K562 (cell line): ENCODE results near the gene ARAP1. TPM values are rescaled to one million over a fixed set of nuclear protein-coding genes. Genes with fewer than 3 reads are reported as not detected.

Source experiments
- ATAC-seq: fragments of 200-7000 bp; cut with Tn5 transposase; 3 replicates; pipeline ENCODE4 v1.9.1; 2020; ENCODE audit warnings: moderate library complexity
- BruUV-seq: library from RNA; stranded (reverse); fragments of 400-500 nt; replicated peaks from 2 replicates; lab custom pipeline; 2021; lab: Mats Ljungman, UMichigan
- CTCF ChIA-PET: fragments of 300-600 bp; formaldehyde crosslinking; extraction: SDS; loops from one replicate; lab custom pipeline; 2021; ENCODE audit warnings: low intra/inter-chr PET ratio; lab: Yijun Ruan, JAX
- POLR2A ChIA-PET: fragments of 300-600, 350-650 bp; sonication (Branson Sonifier 250); formaldehyde crosslinking; extraction: SDS; loops from one replicate; lab custom pipeline; 2021; ENCODE audit warnings: antibody characterized with exemption, inconsistent platforms; lab: Yijun Ruan, JAX
- DNase-seq, 4 experiments: peaks; one replicate each; pipeline versions ENCODE4 v3.0.0 to v3.0.0-alpha.2; 2011 to 2018; ENCODE audit warnings: low spot score in 3 of 4, mixed read lengths in 3 of 4; ENCODE audit errors: extremely low read depth in 1 of 4
- FAIRE-seq: peaks from 2 replicates; lab custom pipeline; 2011; peaks lifted over from hg19 to GRCh38; lab: Jason Lieb, UNC
- H2AFZ ChIP-seq: 2 replicates; pipeline ENCODE4 v1.6.0; 2011; ENCODE audit warnings: low read depth, low read length, control low read depth, inconsistent platforms
- H3K27ac ChIP-seq: fragments of 200-600 bp; 3 replicates; pipeline ENCODE4 v1.8.0; 2011; ENCODE audit warnings: low read depth, mild to moderate bottlenecking, control low read depth, inconsistent platforms, low read length, moderate library complexity, mixed read lengths; ENCODE audit errors: extremely low read depth
- H3K27me3 ChIP-seq, 2 experiments: fragments of 300-600 bp in 1 of 2; 2 replicates in 1 of 2; 3 replicates in 1 of 2; pipeline versions ENCODE4 v1.6.0 to v1.8.0; 2011; ENCODE audit warnings: inconsistent platforms in 2 of 2, low read length in 2 of 2, mild to moderate bottlenecking in 1 of 2, mixed read lengths in 1 of 2, moderate library complexity in 1 of 2; ENCODE audit not compliant: control insufficient read depth in 2 of 2, insufficient read depth in 2 of 2
- H3K36me3 ChIP-seq: fragments of 300-600 bp; 3 replicates; pipeline ENCODE4 v1.8.0; 2011; ENCODE audit warnings: mild to moderate bottlenecking, low read length, inconsistent platforms; ENCODE audit not compliant: control insufficient read depth, insufficient read depth
- H3K4me1 ChIP-seq, 2 experiments: fragments of 200-600 bp in 1 of 2; replicated peaks in 1 of 2; 2 replicates in 1 of 2; 3 replicates in 1 of 2; pipeline versions ENCODE4 v1.5.1 to v1.8.0; 2011; ENCODE audit warnings: inconsistent platforms in 2 of 2, low read length in 2 of 2, mild to moderate bottlenecking in 1 of 2, mixed read lengths in 1 of 2, moderate library complexity in 1 of 2; ENCODE audit not compliant: control insufficient read depth in 2 of 2, insufficient read depth in 2 of 2
- H3K4me2 ChIP-seq: 2 replicates; pipeline ENCODE4 v1.6.1; 2011; ENCODE audit warnings: low read length, control low read depth, inconsistent platforms, mixed read lengths; ENCODE audit not compliant: insufficient read depth
- H3K4me3 ChIP-seq: fragments of 200-600 bp; sonication (generic), shearing (Covaris generic); 2 replicates; pipeline ENCODE4 v1.5.1; 2016; ENCODE audit warnings: control low read depth, inconsistent platforms
- H3K79me2 ChIP-seq: fragments of 200-600 bp; 3 replicates; pipeline ENCODE4 v1.8.0; 2011; ENCODE audit warnings: low read length, inconsistent platforms; ENCODE audit not compliant: control insufficient read depth, insufficient read depth
- H3K9ac ChIP-seq, 2 experiments: 2 replicates each; pipeline versions ENCODE4 v1.6.0 to v1.6.1; 2011; ENCODE audit warnings: low read depth in 2 of 2, low read length in 2 of 2, control low read depth in 1 of 2, inconsistent platforms in 1 of 2, mild to moderate bottlenecking in 1 of 2, mixed read lengths in 1 of 2; ENCODE audit not compliant: insufficient read depth in 1 of 2
- H3K9me1 ChIP-seq: one replicate; pipeline ENCODE4 v1.6.0; 2011; ENCODE audit warnings: inconsistent platforms, mild to moderate bottlenecking, low read length, moderate library complexity; ENCODE audit not compliant: control insufficient read depth, insufficient read depth
- H3K9me3 ChIP-seq: replicated peaks from 2 replicates; pipeline ENCODE4 v1.5.1; 2011; ENCODE audit warnings: low read depth, low read length, inconsistent platforms; ENCODE audit not compliant: control insufficient read depth, insufficient read depth
- H4K20me1 ChIP-seq: replicated peaks from 2 replicates; pipeline ENCODE4 v1.6.1; 2011; ENCODE audit warnings: low read length, inconsistent platforms, mixed read lengths; ENCODE audit not compliant: control insufficient read depth, insufficient read depth
- BRD4 ChIP-seq: fragments of 200-600 bp; sonication (generic); IDR thresholded peaks from 2 replicates; pipeline ENCODE4 v1.6.1; 2017; ENCODE audit warnings: inconsistent platforms
- DNMT1 ChIP-seq: fragments of 450-650 bp; IDR thresholded peaks from 2 replicates; pipeline ENCODE4 v1.6.1; 2016; ENCODE audit warnings: antibody characterized with exemption, mild to moderate bottlenecking
- NR4A1 ChIP-seq, 2 experiments: fragments of 250-450 bp in 1 of 2; fragments of 450-650 bp in 1 of 2; sonication (Bioruptor Pico) in 1 of 2; IDR thresholded peaks; 2 replicates each; pipeline versions ENCODE4 v1.4.0 to v1.6.1; 2016 to 2020; ENCODE audit warnings: mild to moderate bottlenecking in 2 of 2, missing compliant biosample characterization in 1 of 2, missing genetic modification characterization in 1 of 2, moderate library complexity in 1 of 2
- RCOR1 ChIP-seq, 2 experiments: IDR thresholded peaks; 2 replicates each; pipeline ENCODE4 v1.6.1; 2012; ENCODE audit warnings: low read depth in 2 of 2, low read length in 2 of 2, borderline replicate concordance in 1 of 2, improper control_type of control experiment in 1 of 2
- SIN3B ChIP-seq: fragments of 450-650 bp; IDR thresholded peaks from 2 replicates; pipeline ENCODE4 v1.6.1; 2017; ENCODE audit warnings: low read depth, mild to moderate bottlenecking, moderate library complexity
- SRSF3 ChIP-seq: fragments of 200-400 bp; formaldehyde crosslinking; IDR thresholded peaks from 2 replicates; pipeline ENCODE4 v1.6.1; 2016; ENCODE audit warnings: mild to moderate bottlenecking, low read length, moderate library complexity; ENCODE audit not compliant: insufficient read depth
- ZNF583 ChIP-seq: fragments of 250-450 bp; sonication (Bioruptor Pico); IDR thresholded peaks from 2 replicates; pipeline ENCODE4 v1.4.0; 2020
- ZNF766 ChIP-seq: fragments of 200-800 bp; sonication (Bioruptor generic); conservative IDR thresholded peaks from 2 replicates; pipeline ENCODE4 v1.6.1; 2016; ENCODE audit warnings: missing genetic modification characterization, missing compliant biosample characterization
- WGBS: fragments of 100-300 bp; shearing (Covaris generic); methylation state at CpG from one replicate; pipeline ENCODE4 v1.1.6; 2016; ENCODE audit warnings: low coverage, mixed read lengths; ENCODE audit not compliant: insufficient coverage; ENCODE audit errors: missing lambda C conversion rate; 5-methylcytosine and 5-hydroxymethylcytosine counted together
- in situ Hi-C: fragments of 300-500 bp; cut with MboI; formaldehyde crosslinking; loops from 4 replicates; pipeline ENCODE4 v1.15.0; 2018; ENCODE audit warnings: inconsistent platforms, mixed read lengths
- intact Hi-C: fragments of 100-400 bp; cut with micrococcal nuclease; formaldehyde crosslinking; loops from 2 replicates; pipeline ENCODE4 v1.14.2; 2022
- polyA plus RNA-seq, 8 experiments: library from polyadenylated mRNA; depleted of rRNA in 4 of 8; stranded (reverse) in 5 of 8; unstranded in 3 of 8; fragments of >200 nt; fragmentation: Nextera tagmentation in 2 of 8; fragmentation: Illumina TruSeq in 1 of 8; extraction: Ambion mirVana in 2 of 8; extraction: Trizol in 1 of 8; gene quantifications; 2 replicates each; pipeline versions ENCODE4 v1.2.1 to v1.2.3, GENCODE V29; 2011 to 2014; ENCODE audit warnings: inconsistent platforms in 1 of 8, missing spikeins in 1 of 8
- total RNA-seq, 7 experiments: library from RNA; depleted of rRNA in 6 of 7; stranded (reverse); fragments of >200 nt in 6 of 7; fragmentation: Illumina TruSeq in 2 of 7; extraction: Trizol in 2 of 7; gene quantifications; 2 replicates each; pipeline versions ENCODE4 v1.2.1 to v1.2.3, GENCODE V29; 2011 to 2021; ENCODE audit warnings: low replicate concordance in 1 of 7
- TF ChIP-seq, protein P1 (sequence below): fragments of 450-650 bp; IDR thresholded peaks from 2 replicates; pipeline ENCODE4 v1.7.0; 2016; ENCODE audit warnings: borderline replicate concordance
- TF ChIP-seq, protein P2 (sequence below), 2 experiments: IDR thresholded peaks; 2 replicates each; pipeline ENCODE4 v1.6.1; 2011; ENCODE audit warnings: borderline replicate concordance in 1 of 2, control low read depth in 1 of 2, low read depth in 1 of 2, low read length in 1 of 2, mild to moderate bottlenecking in 1 of 2, mixed read lengths in 1 of 2, moderate library complexity in 1 of 2; ENCODE audit not compliant: insufficient read depth in 1 of 2, insufficient read length in 1 of 2, poor library complexity in 1 of 2, severe bottlenecking in 1 of 2; ENCODE audit errors: extremely low read depth in 1 of 2
- TF ChIP-seq, protein P3 (sequence below): fragments of 250-450 bp; sonication (Bioruptor Pico); IDR thresholded peaks from 2 replicates; pipeline ENCODE4 v1.5.0; 2020; ENCODE audit warnings: mild to moderate bottlenecking
- TF ChIP-seq, protein P4 (sequence below): sonication (generic); formaldehyde crosslinking; IDR thresholded peaks from 2 replicates; pipeline ENCODE4 v1.8.0; 2022; ENCODE audit warnings: mild to moderate bottlenecking, missing genetic modification reagents
- TF ChIP-seq, protein P5 (sequence below): fragments of 450-650 bp; formaldehyde crosslinking; IDR thresholded peaks from 2 replicates; pipeline ENCODE4 v1.4.0; 2022; ENCODE audit warnings: missing genetic modification characterization

Gene ARAP1
- total and polyA plus RNA-seq, 9 of the 15 experiments (the other 6 are each of a cell fraction or from before 2014, with no cell fraction given), result 0.23 to 67.0 (median 24.6) TPM

DNA sequence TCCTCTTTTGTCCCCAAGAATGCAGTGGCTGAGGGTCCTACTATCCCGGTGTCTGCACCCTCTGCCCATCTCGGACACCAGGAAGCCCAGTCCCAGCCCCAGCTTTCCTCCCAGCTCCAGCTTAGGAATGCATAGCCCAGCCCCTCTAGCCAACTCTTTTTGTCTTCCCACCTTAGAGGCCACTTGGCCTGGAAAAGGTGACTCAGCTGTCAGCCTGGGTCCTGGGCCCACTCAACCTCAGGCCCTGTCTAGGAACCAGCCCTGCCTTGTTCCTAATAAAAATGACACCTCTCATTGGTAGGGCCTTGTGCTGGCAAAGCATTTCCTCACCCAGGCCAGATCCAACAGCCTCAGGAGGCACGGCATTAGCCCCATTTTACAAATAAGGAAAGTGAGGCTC lies 106.2 kb downstream of the ARAP1 start:
- Histone ChIP-seq H3K9me3 (no peaks in the 10 kb centered on the region), H3K4me2 (no peak overlapping the region), H3K36me3 (no peaks in the 10 kb centered on the region), H3K9me1 (no peaks in the 10 kb centered on the region), H3K27me3 (peaks cover 9 to 20% of the 10 kb centered on the region in 2 experiments; a peak in 4 of 5 replicates), H3K9ac (no peak overlapping the region), H3K27ac (no peak overlapping the region), H3K79me2 (no peaks in the 10 kb centered on the region), H3K4me3 (no peak overlapping the region), H3K4me1 (peaks cover 0 to 20% of the 10 kb centered on the region in 2 experiments; a peak in 3 of 5 replicates), H2AFZ (no peak overlapping the region), H4K20me1 (0 out of 2 replicates have a peak, but pooled peaks cover 2% of the 10 kb centered on the region)
- TF ChIP-seq DNMT1 (no peak), RCOR1 (IDR thresholded peaks at IDR 0.05; ENCODE audit: borderline replicate concordance in 1 of 2, low read depth in 2 of 2, low read length in 2 of 2) (no peak), SIN3B (no peak), ZNF583 (CRISPR knock-in tag) (no peak), ZNF766 (CRISPR knock-in tag) (no peak), BRD4 (no peak), SRSF3 (no peak), NR4A1 (CRISPR knock-in tag; IDR thresholded peaks at IDR 0.05) (no peak), NR4A1 (tag; IDR thresholded peaks at IDR 0.05) (no peak)
- TF ChIP-seq, protein P1, sequence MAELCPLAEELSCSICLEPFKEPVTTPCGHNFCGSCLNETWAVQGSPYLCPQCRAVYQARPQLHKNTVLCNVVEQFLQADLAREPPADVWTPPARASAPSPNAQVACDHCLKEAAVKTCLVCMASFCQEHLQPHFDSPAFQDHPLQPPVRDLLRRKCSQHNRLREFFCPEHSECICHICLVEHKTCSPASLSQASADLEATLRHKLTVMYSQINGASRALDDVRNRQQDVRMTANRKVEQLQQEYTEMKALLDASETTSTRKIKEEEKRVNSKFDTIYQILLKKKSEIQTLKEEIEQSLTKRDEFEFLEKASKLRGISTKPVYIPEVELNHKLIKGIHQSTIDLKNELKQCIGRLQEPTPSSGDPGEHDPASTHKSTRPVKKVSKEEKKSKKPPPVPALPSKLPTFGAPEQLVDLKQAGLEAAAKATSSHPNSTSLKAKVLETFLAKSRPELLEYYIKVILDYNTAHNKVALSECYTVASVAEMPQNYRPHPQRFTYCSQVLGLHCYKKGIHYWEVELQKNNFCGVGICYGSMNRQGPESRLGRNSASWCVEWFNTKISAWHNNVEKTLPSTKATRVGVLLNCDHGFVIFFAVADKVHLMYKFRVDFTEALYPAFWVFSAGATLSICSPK, result no peak
- TF ChIP-seq, protein P2, sequence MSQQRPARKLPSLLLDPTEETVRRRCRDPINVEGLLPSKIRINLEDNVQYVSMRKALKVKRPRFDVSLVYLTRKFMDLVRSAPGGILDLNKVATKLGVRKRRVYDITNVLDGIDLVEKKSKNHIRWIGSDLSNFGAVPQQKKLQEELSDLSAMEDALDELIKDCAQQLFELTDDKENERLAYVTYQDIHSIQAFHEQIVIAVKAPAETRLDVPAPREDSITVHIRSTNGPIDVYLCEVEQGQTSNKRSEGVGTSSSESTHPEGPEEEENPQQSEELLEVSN (IDR thresholded peaks at IDR 0.05; ENCODE audit: borderline replicate concordance in 1 of 2, extremely low read depth in 1 of 2, insufficient read depth in 1 of 2, insufficient read length in 1 of 2, low read depth in 1 of 2, low read length in 1 of 2, poor library complexity in 1 of 2, severe bottlenecking in 1 of 2), result no peak
- TF ChIP-seq, protein P3, sequence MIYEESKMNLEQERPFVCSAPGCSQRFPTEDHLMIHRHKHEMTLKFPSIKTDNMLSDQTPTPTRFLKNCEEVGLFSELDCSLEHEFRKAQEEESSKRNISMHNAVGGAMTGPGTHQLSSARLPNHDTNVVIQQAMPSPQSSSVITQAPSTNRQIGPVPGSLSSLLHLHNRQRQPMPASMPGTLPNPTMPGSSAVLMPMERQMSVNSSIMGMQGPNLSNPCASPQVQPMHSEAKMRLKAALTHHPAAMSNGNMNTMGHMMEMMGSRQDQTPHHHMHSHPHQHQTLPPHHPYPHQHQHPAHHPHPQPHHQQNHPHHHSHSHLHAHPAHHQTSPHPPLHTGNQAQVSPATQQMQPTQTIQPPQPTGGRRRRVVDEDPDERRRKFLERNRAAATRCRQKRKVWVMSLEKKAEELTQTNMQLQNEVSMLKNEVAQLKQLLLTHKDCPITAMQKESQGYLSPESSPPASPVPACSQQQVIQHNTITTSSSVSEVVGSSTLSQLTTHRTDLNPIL (CRISPR knock-in tag), result no peak
- TF ChIP-seq, protein P4, sequence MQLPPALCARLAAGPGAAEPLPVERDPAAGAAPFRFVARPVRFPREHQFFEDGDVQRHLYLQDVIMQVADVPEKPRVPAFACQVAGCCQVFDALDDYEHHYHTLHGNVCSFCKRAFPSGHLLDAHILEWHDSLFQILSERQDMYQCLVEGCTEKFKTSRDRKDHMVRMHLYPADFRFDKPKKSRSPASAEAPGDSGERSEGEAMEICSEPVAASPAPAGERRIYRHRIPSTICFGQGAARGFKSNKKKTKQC, result no peak
- TF ChIP-seq, protein P5, sequence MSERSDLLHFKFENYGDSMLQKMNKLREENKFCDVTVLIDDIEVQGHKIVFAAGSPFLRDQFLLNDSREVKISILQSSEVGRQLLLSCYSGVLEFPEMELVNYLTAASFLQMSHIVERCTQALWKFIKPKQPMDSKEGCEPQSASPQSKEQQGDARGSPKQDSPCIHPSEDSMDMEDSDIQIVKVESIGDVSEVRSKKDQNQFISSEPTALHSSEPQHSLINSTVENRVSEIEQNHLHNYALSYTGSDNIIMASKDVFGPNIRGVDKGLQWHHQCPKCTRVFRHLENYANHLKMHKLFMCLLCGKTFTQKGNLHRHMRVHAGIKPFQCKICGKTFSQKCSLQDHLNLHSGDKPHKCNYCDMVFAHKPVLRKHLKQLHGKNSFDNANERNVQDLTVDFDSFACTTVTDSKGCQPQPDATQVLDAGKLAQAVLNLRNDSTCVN (CRISPR knock-in tag), result no peak
- WGBS, result 28% methylated on average over 3 of the region's 3 CpGs
- no peak for DNase-seq
- ATAC-seq, result no peak
- intact Hi-C loops, result no loop called here
- in situ Hi-C loops, result loop anchor here (5.0 kb wide), 1 partner anchor 49 kb away; no protein-coding TSS in a partner anchor
- ChIA-PET POLR2A (interaction anchor here (0.6 to 1.6 kb wide), 4 partner anchors 10 to 36 kb away, joined by 3 to 4 read pairs (median 3); no protein-coding TSS in a partner anchor), CTCF (no interaction called here)
- no peak for FAIRE-seq
- no TSS peak for BruUV-seq
